Gastrocnemius medialis (tissue), 4 donors: ENCODE measurements around the gene PHF11. TPM values are rescaled to one million over a fixed set of nuclear protein-coding genes. Genes with fewer than 3 reads are reported as not detected.

Experiments
- ATAC-seq, 2 donors: fragments of 150-250 bp; one replicate each; pipeline ENCODE4 v1.9.1; 2016
- DNase-seq, 2 donors: peaks; one replicate each; pipeline ENCODE4 v3.0.0-alpha.2; 2019
- H3K27ac ChIP-seq, 4 donors: fragments of 200-600 bp; sonication (generic); 1 replicate in 1 of 4; 2 replicates in 3 of 4; pipeline ENCODE4 v1.5.1; 2016 to 2018; ENCODE audit warnings: mild to moderate bottlenecking in 2 of 4, moderate library complexity in 1 of 4
- H3K27me3 ChIP-seq, 3 donors: fragments of 200-600 bp; sonication (generic) in 2 of 3; 1 replicate in 1 of 3; 2 replicates in 2 of 3; pipeline versions ENCODE4 v1.5.1 to v1.6.0; 2016 to 2019; ENCODE audit warnings: mild to moderate bottlenecking in 1 of 3, moderate library complexity in 1 of 3
- H3K36me3 ChIP-seq, 2 donors: fragments of 200-600 bp; sonication (generic) in 1 of 2; one replicate each; pipeline ENCODE4 v1.5.1; 2017 to 2018
- H3K4me1 ChIP-seq, 2 donors: fragments of 200-600 bp; sonication (generic) in 1 of 2; one replicate each; pipeline ENCODE4 v1.5.1; 2016 to 2017; ENCODE audit warnings: mild to moderate bottlenecking in 2 of 2
- H3K4me3 ChIP-seq, 4 donors: fragments of 200-600 bp; sonication (generic) in 3 of 4; 1 replicate in 1 of 4; 2 replicates in 3 of 4; pipeline ENCODE4 v1.5.1; 2016 to 2019; ENCODE audit warnings: mild to moderate bottlenecking in 2 of 4
- H3K9me3 ChIP-seq, 3 donors: fragments of 200-600 bp; sonication (generic) in 2 of 3; 1 replicate in 1 of 3; 2 replicates in 2 of 3; pipeline ENCODE4 v1.5.1; 2016 to 2019
- CTCF ChIP-seq, 5 experiments: fragments of 450-650 bp in 3 of 5; fragments of 200-600 bp in 2 of 5; sonication (generic) in 2 of 5; IDR thresholded peaks in 4 of 5; conservative IDR thresholded peaks in 1 of 5; 1 replicate in 4 of 5; 2 replicates in 1 of 5; pipeline ENCODE4 v1.5.1; 2016 to 2019; ENCODE audit warnings: antibody characterized with exemption in 5 of 5, mild to moderate bottlenecking in 3 of 5, moderate library complexity in 3 of 5
- POLR2A ChIP-seq, 2 donors: fragments of 450-650 bp; IDR thresholded peaks; one replicate each; pipeline ENCODE4 v1.6.1; 2017; ENCODE audit warnings: antibody characterized with exemption in 2 of 2, mild to moderate bottlenecking in 2 of 2, moderate library complexity in 2 of 2
- in situ Hi-C, 4 donors: fragments of 200-750 bp; cut with MboI; loops; one replicate each; pipeline versions ENCODE4 v1.15.0 to v1.8.0; 2017; ENCODE audit warnings: low sequenced_read_pairs in 4 of 4
- intact Hi-C: fragments of 100-400 bp; cut with DNase I; formaldehyde crosslinking; loops from one replicate; pipeline ENCODE4 v1.15.1; 2023; ENCODE audit warnings: low total_unique reads
- total RNA-seq, 4 donors: library from RNA; depleted of rRNA; stranded (reverse); fragments of >200 nt; gene quantifications; one replicate each; pipeline versions ENCODE4 v1.1.0 to v1.2.3, GENCODE V29; 2016

The PHF11 gene
- total RNA-seq, 4 donors from 2014 or later: 6.5 to 17.7 (median 13.8) TPM

- ATAC-seq: peak in 1 of 2 donors; percentile 51
- Histone ChIP-seq H3K27ac (no peak overlapping the region), H3K27me3 (no peaks in the 10 kb centered on the region), H3K9me3 (no peaks in the 10 kb centered on the region), H3K36me3 (no peaks in the 10 kb centered on the region), H3K4me1 (no peaks in the 10 kb centered on the region), H3K4me3 (no peak overlapping the region)
- peak in 1 of 2 donors; percentile 31 for DNase-seq
- intact Hi-C loops: no loop called here
- TF ChIP-seq POLR2A (IDR thresholded peaks at IDR 0.05): no peak
- TF ChIP-seq CTCF (IDR thresholded peaks at IDR 0.05 in 4 of 5, conservative IDR thresholded peaks at IDR 0.05 in 1 of 5): no peak
- in situ Hi-C loops: no loop called here
Observed at GRCh38 chr13:49502954-49503353, 7.2 kb downstream of the PHF11 start.

- ATAC-seq (no peak), DNase-seq (no peak)
- in situ Hi-C loops: no loop called here
Observed at GRCh38 chr13:49503951-49504350, 8.2 kb downstream of the PHF11 start.

GRCh38 chr13:49512578-49512977, 16.8 kb downstream of the PHF11 start:
- H3K27me3 ChIP-seq: no peaks in the 10 kb centered on the region
- H3K4me1 ChIP-seq: no peaks in the 10 kb centered on the region
- intact Hi-C loops (no loop called here), in situ Hi-C loops (no loop called here)
- no peak for TF ChIP-seq POLR2A (IDR thresholded peaks at IDR 0.05)
- TF ChIP-seq CTCF (IDR thresholded peaks at IDR 0.05 in 4 of 5, conservative IDR thresholded peaks at IDR 0.05 in 1 of 5): no peak
- H3K36me3 ChIP-seq: peaks cover 0 to 32% of the 10 kb centered on the region in 2 donors
- H3K4me3 ChIP-seq: no peak overlapping the region
- DNase-seq: no peak
- no peaks in the 10 kb centered on the region for H3K9me3 ChIP-seq
- no peak for ATAC-seq
- no peak overlapping the region for H3K27ac ChIP-seq

More at GRCh38 chr13:49503951-49504350, 8.2 kb downstream of the PHF11 start:
- intact Hi-C loops: no loop called here
- Histone ChIP-seq H3K27me3 (no peaks in the 10 kb centered on the region), H3K9me3 (no peaks in the 10 kb centered on the region), H3K36me3 (no peaks in the 10 kb centered on the region), H3K27ac (no peak overlapping the region), H3K4me1 (no peaks in the 10 kb centered on the region), H3K4me3 (no peak overlapping the region)
- TF ChIP-seq CTCF (IDR thresholded peaks at IDR 0.05 in 4 of 5, conservative IDR thresholded peaks at IDR 0.05 in 1 of 5) (no peak), POLR2A (IDR thresholded peaks at IDR 0.05) (no peak)

GRCh38 chr13:49516467-49516866, 20.7 kb downstream of the PHF11 start:
- Histone ChIP-seq H3K27ac (no peak overlapping the region), H3K27me3 (no peaks in the 10 kb centered on the region), H3K9me3 (no peaks in the 10 kb centered on the region), H3K4me1 (no peaks in the 10 kb centered on the region), H3K36me3 (peaks cover 0 to 32% of the 10 kb centered on the region in 2 donors), H3K4me3 (no peak overlapping the region)
- ATAC-seq: no peak
- intact Hi-C loops: no loop called here
- TF ChIP-seq CTCF (IDR thresholded peaks at IDR 0.05 in 4 of 5, conservative IDR thresholded peaks at IDR 0.05 in 1 of 5) (no peak), POLR2A (IDR thresholded peaks at IDR 0.05) (no peak)
- no peak for DNase-seq
- in situ Hi-C loops: no loop called here

- no peak for ATAC-seq
- in situ Hi-C loops: no loop called here
Observed at GRCh38 chr13:49517461-49517860, 21.7 kb downstream of the PHF11 start.

More at GRCh38 chr13:49517461-49517860, 21.7 kb downstream of the PHF11 start:
- intact Hi-C loops: no loop called here
- TF ChIP-seq CTCF (IDR thresholded peaks at IDR 0.05 in 4 of 5, conservative IDR thresholded peaks at IDR 0.05 in 1 of 5) (peak in 1 of 5 experiments; percentile 24), POLR2A (IDR thresholded peaks at IDR 0.05) (no peak)
- Histone ChIP-seq H3K27ac (no peak overlapping the region), H3K9me3 (no peaks in the 10 kb centered on the region), H3K36me3 (peaks cover 0 to 32% of the 10 kb centered on the region in 2 donors), H3K4me1 (no peaks in the 10 kb centered on the region), H3K4me3 (no peak overlapping the region), H3K27me3 (no peaks in the 10 kb centered on the region)
- DNase-seq: no peak
